Measurements from ENCODE around the gene TAOK1. TPM values are rescaled to one million over a fixed set of nuclear protein-coding genes. Genes with fewer than 3 reads are reported as not detected.
A peak's percentile ranks its signal among the peaks of the same experiment; 100 is the strongest.

Gene TAOK1
- total and polyA plus RNA-seq, 2 experiments from 2014 or later, result 5.2 to 46.1 TPM

DNA sequence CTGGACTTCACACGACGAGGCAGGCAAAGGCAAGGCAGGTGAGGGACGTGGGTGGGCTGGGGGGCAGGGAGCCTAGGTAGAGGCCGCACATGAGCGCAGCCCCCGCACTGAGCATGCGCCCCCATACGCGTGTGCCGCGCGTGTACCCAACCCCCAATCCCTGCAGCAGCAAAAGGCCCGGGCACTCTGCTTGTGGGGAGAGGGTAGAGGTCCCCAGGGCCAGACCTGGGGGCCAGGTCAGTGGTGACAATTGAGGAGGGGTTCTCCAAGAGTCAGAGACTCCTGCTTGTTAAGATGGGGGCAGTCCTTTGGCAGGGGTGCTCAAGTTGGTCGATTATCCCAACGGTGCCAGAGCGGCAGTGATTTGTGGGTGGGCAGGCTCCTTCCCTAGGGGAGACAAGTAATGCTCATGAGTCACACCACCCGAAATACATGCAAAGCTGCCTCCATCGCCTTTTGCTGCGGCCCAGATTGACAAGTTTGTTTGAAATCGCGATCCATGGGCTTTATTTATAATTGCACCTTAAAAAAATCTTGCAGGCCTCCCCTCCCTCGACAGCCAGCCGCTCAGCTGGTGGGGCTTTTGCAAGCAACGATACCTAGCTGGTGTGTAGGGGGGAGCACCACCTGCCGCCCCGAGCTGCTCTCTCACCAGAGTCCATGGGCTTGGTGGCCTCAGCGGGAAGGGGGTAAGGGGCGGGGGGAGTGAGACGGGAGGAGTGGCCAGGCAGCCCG lies 200.4 kb downstream of the TAOK1 start:
- H4K20me1 ChIP-seq (ENCODE audit: insufficient read depth, poor library complexity, severe bottlenecking), result peaks cover 31% of the 10 kb centered on the region
- TF ChIP-seq, protein P1, sequence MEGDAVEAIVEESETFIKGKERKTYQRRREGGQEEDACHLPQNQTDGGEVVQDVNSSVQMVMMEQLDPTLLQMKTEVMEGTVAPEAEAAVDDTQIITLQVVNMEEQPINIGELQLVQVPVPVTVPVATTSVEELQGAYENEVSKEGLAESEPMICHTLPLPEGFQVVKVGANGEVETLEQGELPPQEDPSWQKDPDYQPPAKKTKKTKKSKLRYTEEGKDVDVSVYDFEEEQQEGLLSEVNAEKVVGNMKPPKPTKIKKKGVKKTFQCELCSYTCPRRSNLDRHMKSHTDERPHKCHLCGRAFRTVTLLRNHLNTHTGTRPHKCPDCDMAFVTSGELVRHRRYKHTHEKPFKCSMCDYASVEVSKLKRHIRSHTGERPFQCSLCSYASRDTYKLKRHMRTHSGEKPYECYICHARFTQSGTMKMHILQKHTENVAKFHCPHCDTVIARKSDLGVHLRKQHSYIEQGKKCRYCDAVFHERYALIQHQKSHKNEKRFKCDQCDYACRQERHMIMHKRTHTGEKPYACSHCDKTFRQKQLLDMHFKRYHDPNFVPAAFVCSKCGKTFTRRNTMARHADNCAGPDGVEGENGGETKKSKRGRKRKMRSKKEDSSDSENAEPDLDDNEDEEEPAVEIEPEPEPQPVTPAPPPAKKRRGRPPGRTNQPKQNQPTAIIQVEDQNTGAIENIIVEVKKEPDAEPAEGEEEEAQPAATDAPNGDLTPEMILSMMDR (IDR thresholded peaks at IDR 0.05; ENCODE audit: poor library complexity), result no peak
- TF ChIP-seq EZH2phosphoT487 (IDR thresholded peaks at IDR 0.05; ENCODE audit: low read depth, severe bottlenecking, unreplicated experiment), result no peak
- TF ChIP-seq EZH2 (IDR thresholded peaks at IDR 0.05; ENCODE audit: borderline replicate concordance), result no peak
- peaks cover 42% of the 10 kb centered on the region for H3K4me1 ChIP-seq (ENCODE audit: insufficient read depth)
- peaks cover 37% of the 10 kb centered on the region for H3K79me2 ChIP-seq
- H3K9me3 ChIP-seq (ENCODE audit: low read depth), result no peaks in the 10 kb centered on the region
- WGBS (ENCODE audit: low lambda C conversion rate, missing lambda C conversion rate), result 47% methylated on average over 27 of the region's 30 CpGs
- peak overlapping the region; percentile 43 for H3K4me3 ChIP-seq
- peak overlapping the region; percentile 95 for H3K4me2 ChIP-seq
- H3K9me2 ChIP-seq (replicated peaks; ENCODE audit: insufficient read depth), result no peaks in the 10 kb centered on the region
- H3K27me3 ChIP-seq, result no peaks in the 10 kb centered on the region
- no peak for DNase-seq (ENCODE audit: low spot score)
- H3K27ac ChIP-seq, result peak overlapping the region; percentile 45
- H2AFZ ChIP-seq, result peak overlapping the region; percentile 91
- H3K36me3 ChIP-seq (replicated peaks; ENCODE audit: insufficient read depth, low read depth), result no peaks in the 10 kb centered on the region

DNA sequence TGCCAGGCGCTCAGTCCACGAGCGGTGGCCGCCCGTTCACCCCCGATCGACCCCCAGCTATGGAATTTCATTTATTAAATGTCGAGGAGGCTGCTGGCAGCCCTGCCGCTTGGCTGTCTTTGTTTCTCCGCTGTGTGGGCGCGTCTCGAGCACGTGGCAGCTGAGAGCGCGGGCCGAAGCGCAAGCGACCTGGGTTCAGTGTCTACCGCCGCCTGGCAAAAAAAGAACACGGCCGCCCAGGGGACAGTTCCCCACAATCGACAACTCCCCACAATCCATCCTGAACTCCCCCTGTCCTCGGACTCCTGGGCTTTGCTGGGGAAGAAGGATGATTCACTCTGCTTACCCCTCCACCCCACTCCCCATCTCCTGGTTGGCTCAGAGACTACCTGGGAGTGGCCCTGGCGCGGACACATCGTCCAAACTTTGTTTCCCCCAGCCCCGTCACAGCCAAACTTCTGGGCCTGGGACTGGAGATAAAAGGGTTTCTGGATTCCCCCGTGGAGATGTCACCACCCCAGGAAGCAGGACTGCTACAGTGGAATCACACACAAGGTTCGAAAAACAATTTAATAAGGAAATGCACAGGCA lies 201.1 kb downstream of the TAOK1 start:
- no peaks in the 10 kb centered on the region for H3K27me3 ChIP-seq
- H4K20me1 ChIP-seq (ENCODE audit: insufficient read depth, poor library complexity, severe bottlenecking), result peaks cover 26% of the 10 kb centered on the region
- TF ChIP-seq EZH2 (IDR thresholded peaks at IDR 0.05; ENCODE audit: borderline replicate concordance) (no peak), EZH2phosphoT487 (IDR thresholded peaks at IDR 0.05; ENCODE audit: low read depth, severe bottlenecking, unreplicated experiment) (no peak)
- TF ChIP-seq, protein P1 (IDR thresholded peaks at IDR 0.05; ENCODE audit: poor library complexity), result no peak
- peaks cover 30% of the 10 kb centered on the region for H3K79me2 ChIP-seq
- peak overlapping the region; percentile 43 for H3K4me3 ChIP-seq
- peak overlapping the region; percentile 95 for H3K4me2 ChIP-seq
- peaks cover 42% of the 10 kb centered on the region for H3K4me1 ChIP-seq (ENCODE audit: insufficient read depth)
- peak; percentile 71 for DNase-seq (ENCODE audit: low spot score)
- no peaks in the 10 kb centered on the region for H3K9me2 ChIP-seq (replicated peaks; ENCODE audit: insufficient read depth)
- peak overlapping the region; percentile 45 for H3K27ac ChIP-seq
- H3K9me3 ChIP-seq (ENCODE audit: low read depth), result no peaks in the 10 kb centered on the region
- 4% methylated on average over 29 of the region's 31 CpGs for WGBS (ENCODE audit: low lambda C conversion rate, missing lambda C conversion rate)
- H3K36me3 ChIP-seq (replicated peaks; ENCODE audit: insufficient read depth, low read depth), result no peaks in the 10 kb centered on the region
- peak overlapping the region; percentile 53 for H2AFZ ChIP-seq

GRCh38 chr17:29591737-29592608 lies 201.8 kb downstream of the TAOK1 start:
- Histone ChIP-seq H3K4me1 (ENCODE audit: insufficient read depth) (peaks cover 42% of the 10 kb centered on the region), H2AFZ (peak overlapping the region; percentile 53), H3K27ac (peak overlapping the region; percentile 68), H4K20me1 (ENCODE audit: insufficient read depth, poor library complexity, severe bottlenecking) (peaks cover 18% of the 10 kb centered on the region), H3K36me3 (replicated peaks; ENCODE audit: insufficient read depth, low read depth) (no peaks in the 10 kb centered on the region), H3K9me3 (ENCODE audit: low read depth) (no peaks in the 10 kb centered on the region), H3K79me2 (peaks cover 23% of the 10 kb centered on the region), H3K27me3 (no peaks in the 10 kb centered on the region), H3K4me3 (peak overlapping the region; percentile 43), H3K9me2 (replicated peaks; ENCODE audit: insufficient read depth) (no peaks in the 10 kb centered on the region), H3K4me2 (peak overlapping the region; percentile 95)
- TF ChIP-seq, protein P1 (IDR thresholded peaks at IDR 0.05; ENCODE audit: poor library complexity), result peak; percentile 98
- TF ChIP-seq EZH2 (IDR thresholded peaks at IDR 0.05; ENCODE audit: borderline replicate concordance) (no peak), EZH2phosphoT487 (IDR thresholded peaks at IDR 0.05; ENCODE audit: low read depth, severe bottlenecking, unreplicated experiment) (no peak)
- peak; percentile 95 for DNase-seq (ENCODE audit: low spot score)
- 11% methylated on average over 25 of the region's 25 CpGs for WGBS (ENCODE audit: low lambda C conversion rate, missing lambda C conversion rate)

Measured in hepatocyte (in vitro differentiated cells).